ENCODE results near the gene NUMA1.

NUMA1 gene, protein sequence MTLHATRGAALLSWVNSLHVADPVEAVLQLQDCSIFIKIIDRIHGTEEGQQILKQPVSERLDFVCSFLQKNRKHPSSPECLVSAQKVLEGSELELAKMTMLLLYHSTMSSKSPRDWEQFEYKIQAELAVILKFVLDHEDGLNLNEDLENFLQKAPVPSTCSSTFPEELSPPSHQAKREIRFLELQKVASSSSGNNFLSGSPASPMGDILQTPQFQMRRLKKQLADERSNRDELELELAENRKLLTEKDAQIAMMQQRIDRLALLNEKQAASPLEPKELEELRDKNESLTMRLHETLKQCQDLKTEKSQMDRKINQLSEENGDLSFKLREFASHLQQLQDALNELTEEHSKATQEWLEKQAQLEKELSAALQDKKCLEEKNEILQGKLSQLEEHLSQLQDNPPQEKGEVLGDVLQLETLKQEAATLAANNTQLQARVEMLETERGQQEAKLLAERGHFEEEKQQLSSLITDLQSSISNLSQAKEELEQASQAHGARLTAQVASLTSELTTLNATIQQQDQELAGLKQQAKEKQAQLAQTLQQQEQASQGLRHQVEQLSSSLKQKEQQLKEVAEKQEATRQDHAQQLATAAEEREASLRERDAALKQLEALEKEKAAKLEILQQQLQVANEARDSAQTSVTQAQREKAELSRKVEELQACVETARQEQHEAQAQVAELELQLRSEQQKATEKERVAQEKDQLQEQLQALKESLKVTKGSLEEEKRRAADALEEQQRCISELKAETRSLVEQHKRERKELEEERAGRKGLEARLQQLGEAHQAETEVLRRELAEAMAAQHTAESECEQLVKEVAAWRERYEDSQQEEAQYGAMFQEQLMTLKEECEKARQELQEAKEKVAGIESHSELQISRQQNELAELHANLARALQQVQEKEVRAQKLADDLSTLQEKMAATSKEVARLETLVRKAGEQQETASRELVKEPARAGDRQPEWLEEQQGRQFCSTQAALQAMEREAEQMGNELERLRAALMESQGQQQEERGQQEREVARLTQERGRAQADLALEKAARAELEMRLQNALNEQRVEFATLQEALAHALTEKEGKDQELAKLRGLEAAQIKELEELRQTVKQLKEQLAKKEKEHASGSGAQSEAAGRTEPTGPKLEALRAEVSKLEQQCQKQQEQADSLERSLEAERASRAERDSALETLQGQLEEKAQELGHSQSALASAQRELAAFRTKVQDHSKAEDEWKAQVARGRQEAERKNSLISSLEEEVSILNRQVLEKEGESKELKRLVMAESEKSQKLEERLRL (N-terminal part only)

DNA sequence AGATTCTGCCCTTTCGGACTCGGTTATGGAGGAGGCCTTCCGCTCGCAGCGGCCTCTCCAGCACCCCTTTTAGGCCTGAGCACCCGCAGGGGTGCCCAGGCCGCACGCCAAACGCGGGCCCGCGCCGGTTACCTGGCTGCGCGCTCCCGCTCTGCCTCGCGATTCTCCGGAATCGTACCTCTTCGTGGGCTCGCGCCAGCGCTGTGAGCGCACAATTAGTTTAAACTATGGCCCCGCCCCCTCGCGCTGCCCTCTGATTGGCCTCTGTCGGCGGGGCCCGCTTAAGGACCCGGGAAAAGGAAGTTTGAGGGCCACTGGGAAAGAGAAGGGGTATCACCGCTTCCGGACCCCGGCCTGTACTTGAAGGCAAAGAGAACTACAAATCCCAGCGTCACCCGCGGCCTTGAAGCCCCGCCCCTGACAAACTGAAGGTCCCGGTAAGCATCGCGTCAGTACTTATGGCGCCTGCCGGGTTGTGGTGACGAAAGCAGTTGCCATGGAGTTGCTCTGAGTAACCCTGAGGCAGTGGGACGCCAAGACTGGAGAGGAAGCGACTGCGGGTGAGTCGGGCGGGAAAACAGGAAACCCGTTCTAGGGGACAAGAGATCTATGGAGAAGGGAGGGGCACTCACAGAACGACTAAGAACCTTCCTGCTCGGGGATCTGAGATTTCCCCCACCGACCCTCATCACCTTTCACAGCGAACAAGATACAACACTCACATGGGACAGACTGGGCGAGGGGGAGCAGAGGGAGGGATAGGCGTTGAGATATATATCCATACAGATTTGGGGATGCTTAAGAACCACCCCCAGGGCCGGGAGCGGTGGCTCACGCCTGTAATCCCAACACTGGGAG, at the start of gene NUMA1, which contains the start of gene LRRC51:
Gene NUMA1 (minus strand): TSS at position 217 of the 858 bp plus-strand sequence. CDS start 44,599 bp downstream, outside the sequence.
Gene LRRC51 (plus strand): TSS at position 525 of the 858 bp plus-strand sequence. CDS start 8,234 bp downstream, outside the sequence.
- peak; percentile 80 for DNase-seq (ENCODE audit: low spot score)

DNA sequence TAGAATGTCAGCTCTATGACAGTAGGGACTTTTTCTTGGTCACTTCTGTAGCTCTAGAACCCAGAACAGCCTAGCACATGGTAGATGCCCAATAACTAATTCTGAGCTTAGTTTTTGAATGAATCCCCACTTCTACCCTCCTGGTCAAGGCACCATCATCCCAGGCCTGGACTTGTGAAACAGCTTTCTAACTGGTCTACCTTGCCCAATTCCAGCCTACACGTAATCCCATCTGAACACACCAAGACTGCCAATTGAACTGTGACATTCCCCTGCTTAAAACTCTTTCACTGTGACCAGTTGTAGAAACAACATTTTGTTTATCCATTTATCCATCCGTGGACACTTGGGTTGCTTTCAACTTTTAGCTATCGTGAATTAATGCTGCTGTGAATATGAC, 49.0 kb upstream of the NUMA1 start:
- no peak for DNase-seq (ENCODE audit: low spot score)

DNA sequence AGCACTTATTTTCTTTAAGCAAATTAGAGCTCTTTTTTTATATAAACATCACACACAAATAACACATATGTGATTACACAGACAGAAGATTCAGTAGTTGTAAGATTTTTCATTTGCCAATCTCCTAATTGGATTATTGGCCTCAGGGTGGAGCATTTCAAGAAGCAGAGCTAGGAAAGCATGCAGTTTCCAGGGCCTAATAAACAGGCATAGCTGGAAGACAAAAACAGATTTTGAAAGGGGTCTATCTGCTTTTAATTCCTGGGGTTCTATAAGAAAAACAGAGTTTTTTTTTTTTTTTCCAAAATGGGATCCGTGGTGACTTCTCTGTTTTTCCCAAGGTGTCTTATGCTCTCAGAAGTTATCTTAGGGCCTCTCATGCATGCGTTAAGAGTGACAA, 47.6 kb upstream of the NUMA1 start:
- DNase-seq (ENCODE audit: low spot score) = no peak

DNA sequence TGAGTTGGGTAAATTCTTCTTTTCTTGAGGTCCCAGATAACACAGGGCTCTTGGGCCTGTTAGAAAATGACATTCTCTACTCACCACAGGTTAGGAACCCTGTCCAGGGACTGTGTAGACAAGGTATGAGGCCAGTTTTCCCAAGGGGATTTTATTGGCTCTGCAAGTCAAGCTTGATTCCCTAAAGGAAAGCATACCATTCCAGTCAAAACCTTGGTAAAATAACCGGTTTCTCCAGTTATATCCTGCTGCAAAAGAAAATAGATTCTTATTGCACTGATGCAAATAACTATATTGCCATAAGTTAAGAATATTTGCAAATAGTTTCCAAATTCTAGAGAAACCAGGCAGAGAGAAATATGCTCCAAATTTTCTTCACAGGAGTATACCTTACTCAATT, 45.6 kb upstream of the NUMA1 start:
- DNase-seq (ENCODE audit: low spot score) = no peak

DNA sequence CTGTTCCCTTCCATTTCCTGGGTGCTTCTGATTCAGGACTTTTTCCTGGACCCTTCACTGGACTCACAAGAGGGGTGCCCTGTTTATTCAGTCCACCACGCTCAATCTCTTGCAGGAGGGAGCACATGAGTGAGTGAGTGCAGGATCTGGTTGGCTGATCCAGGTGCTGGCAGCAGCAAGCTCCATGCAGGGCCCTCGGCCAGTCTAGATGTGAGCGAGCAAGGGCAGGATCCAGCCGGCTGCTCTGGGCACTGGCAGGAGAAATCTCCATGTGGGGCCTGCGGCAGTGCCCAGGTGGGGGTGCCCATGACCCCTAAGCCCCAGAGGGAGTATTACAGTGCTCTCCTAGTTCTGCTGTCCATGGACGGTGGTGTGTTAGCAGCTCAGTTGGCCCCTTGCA, 43.7 kb upstream of the NUMA1 start:
- no peak for DNase-seq (ENCODE audit: low spot score)

DNA sequence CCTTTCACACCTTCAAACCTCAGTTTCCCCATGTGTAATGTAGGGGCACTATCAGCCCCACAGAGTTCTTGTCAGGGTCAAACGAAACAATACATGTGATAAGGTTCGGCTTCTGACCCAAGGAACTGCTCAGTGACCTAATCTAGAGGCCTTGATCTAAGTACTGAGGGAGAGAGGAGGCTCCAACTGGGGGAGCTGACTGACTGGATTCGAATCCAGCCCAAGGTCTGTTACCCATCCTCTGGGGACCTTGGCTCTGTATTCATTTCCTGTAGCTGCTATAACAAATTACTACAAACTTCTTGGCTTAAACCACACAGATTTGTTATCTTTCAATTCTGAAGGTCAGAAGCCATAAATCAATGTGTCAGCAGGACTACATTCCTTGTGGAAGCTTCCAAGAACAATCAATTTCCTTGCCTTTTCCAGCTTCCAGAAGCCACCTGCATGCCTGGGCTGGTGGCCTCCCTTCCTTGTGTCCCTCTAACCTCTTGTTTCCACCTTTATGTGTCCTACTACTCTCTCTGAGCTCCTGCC, 42.8 kb upstream of the NUMA1 start:
- DNase-seq (ENCODE audit: low spot score) = no peak

DNA sequence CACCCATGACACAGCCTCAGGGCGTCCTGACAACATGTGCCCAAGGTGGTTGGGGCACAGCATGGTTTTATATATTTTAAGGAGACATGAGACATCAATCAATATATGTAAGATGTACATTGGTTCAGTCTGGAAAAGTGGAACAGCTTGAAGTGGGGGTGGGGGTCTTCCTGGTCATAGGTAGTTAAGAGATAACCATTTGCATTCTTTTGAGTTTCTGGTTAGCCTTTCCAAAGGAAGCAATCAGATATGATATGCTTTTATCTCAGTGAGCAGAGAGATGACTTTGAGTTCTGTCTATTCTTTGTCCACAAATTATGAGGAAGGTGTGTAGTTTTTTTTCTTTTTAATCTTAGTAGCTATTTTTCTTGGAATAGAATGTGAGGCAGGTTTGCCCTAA, 42.3 kb upstream of the NUMA1 start:
- DNase-seq (ENCODE audit: low spot score) = no peak

DNA sequence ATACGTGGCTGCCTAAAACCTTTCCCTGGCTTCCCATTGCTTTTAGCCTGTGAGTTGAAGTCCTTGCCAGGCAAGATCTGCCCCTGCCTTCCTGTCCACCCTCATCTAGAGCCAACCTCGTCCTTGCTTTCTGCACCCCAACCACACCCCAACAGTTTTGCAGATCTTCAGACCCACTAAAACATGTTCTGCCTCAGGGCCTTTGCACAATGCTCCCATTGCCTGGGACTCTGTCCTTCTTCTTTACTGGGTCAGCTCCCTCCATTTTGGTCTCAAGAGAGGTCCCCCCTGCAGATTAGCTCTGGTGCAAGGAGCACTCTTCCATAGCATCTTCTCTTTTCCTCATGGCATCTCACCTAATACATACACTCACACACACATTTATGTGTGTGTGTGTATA, 40.6 kb upstream of the NUMA1 start:
- no peak for DNase-seq (ENCODE audit: low spot score)

DNA sequence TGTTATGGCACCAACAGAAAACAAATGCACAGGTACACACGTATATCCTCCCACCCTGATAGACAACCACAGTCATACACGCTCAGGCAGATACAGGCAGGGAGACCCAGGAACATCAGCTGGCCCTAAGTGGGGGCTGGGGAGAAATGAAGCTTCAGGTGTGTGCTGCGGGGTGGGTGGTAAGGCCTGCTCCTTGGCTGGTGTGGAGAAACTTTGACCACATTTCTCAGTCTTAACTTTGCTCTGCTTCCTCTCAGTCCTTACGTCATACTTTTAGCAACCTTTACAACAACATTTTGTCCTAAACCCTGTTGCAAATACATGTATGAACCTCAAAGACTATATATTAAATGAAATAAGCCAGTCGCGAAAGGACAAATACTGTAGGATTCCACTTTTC, 38.9 kb upstream of the NUMA1 start:
- no peak for DNase-seq (ENCODE audit: low spot score)

DNA sequence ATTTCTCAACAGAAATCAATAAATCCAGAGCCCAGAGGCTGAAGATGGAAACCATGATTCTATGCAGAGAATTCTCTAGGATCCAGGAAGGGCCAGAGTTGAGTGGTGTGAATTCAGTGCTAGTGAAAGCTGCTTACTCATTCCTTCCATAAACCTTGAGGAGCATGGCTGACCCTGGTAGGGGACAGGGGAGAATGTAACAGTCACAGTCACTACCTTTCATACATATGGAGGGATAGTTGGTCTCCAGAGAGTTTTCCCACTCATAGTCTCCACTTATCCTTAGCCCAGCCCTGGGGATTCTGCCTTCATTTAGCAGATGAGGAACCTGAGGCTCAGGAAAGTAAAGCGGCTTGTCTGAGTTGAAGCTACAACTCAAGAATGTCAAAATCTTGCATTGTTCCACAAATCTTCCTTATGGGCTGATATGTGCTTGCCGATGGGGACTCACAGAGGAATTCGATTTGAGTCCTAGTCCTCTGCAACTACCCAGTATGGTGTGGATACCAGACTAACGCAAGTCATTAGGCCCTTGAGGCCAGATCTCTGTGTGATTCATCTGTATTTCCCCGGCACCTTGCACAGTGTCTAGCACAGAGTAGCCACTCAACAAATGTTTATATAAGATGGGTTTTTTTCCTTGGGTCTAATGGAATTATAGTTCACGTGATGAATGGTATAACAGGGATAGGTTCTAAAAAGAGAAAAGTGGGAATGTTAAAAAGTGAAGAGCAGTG, 35.8 kb upstream of the NUMA1 start:
- no peak for DNase-seq (ENCODE audit: low spot score)

DNA sequence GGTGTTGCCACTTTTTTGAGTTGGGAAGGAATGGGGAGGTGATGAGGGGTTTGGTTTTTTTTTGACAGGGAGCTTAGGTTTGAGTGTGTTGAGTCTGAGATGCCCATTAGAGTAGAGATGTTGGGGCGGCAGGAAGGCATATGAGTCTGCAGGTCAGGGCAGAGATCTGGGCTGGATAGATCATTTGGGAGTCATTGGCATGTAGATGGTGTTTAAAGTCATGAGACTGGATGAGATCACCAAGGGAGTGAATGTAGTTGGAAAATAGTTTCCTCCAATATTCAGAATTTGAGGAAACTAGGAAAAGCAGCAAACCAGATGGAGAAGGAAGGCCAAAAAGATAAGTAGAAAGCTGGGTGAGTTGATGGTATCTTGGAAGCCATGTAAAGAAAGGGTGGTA, 34.2 kb upstream of the NUMA1 start:
- DNase-seq (ENCODE audit: low spot score) = no peak

DNA sequence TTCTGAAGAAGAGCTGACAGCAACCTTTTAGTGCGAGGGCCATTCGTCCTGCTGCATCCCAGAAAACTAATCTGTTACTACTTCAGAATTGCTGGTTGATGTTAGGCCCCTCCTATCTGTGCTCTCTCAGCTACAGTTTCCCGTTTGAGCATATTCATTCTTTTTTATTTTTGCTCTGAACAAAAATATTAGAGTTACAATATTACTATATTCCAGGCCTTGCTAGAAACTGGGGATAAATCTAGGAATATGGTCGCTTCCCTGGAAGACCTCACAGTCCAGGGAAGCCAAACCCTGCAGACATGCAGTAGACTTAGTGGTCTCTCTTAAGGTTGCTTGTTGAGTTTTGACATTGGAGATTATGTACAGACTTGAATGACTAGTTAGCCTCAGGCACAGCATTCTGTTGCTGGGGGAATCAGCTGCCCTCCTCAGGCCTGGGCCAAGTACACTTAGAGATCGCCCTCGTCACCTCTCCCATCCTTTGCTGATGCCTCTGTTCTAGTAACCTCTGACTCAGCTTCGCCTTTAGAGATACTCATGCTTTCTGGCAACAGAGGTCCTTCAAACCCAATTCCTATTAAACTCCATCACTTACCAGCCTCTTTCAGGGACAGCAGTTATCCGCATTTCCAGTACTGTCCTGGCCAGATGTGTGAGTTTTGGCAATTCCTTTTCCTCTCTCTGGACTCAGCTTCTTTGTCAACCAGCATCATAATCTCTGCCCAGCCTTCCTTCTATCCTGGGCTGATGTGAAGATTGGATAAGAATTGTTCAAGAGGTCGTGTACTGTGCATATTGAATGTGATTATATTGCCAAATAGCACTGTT, 32.9 kb upstream of the NUMA1 start:
- no peak for DNase-seq (ENCODE audit: low spot score)

DNA sequence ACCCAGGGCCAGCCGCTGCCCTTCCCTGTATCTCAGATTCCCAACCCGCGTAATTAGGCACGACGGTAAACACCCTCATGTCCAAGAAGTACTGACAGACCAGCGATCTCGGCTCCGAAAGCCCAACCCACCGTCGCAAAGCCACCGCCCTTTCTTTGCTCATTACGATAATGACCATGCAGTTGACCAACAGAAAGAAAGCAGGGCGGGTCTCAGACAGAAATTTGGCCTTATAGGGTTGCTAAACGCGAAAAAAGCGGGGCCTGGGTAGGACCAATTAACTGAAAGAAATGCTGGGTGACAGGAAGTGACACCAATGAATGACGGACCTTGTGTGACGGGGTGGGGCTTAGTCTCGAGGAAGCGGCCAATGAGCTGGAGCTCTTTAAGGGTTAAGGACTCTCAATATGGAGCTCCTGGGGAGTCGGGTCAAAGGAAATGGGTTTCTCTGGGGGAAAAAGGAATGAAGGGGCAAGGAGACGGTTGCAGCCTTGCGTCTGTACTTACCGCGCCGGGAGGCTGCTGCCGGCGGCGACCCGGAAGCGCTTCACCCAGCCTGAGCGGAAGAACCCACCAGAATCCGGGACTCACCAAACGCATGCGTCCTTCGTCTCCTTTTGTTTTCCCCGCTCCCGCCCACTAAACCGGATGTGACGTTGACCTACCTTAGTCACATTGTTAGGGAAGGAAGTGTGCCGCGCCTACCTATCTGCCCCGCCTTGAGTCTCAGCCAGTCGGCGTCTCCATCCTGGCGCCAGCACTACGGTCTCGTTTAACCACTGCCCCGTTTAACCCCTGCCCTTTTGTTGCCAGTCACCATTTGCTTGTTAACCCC, 32.0 kb upstream of the NUMA1 start, which contains the start of gene ANAPC15:
Gene ANAPC15 (minus strand): TSS at position 553 of the 835 bp plus-strand sequence. CDS start 1,419 bp downstream, outside the sequence.
- peak; percentile 71 for DNase-seq (ENCODE audit: low spot score)

DNA sequence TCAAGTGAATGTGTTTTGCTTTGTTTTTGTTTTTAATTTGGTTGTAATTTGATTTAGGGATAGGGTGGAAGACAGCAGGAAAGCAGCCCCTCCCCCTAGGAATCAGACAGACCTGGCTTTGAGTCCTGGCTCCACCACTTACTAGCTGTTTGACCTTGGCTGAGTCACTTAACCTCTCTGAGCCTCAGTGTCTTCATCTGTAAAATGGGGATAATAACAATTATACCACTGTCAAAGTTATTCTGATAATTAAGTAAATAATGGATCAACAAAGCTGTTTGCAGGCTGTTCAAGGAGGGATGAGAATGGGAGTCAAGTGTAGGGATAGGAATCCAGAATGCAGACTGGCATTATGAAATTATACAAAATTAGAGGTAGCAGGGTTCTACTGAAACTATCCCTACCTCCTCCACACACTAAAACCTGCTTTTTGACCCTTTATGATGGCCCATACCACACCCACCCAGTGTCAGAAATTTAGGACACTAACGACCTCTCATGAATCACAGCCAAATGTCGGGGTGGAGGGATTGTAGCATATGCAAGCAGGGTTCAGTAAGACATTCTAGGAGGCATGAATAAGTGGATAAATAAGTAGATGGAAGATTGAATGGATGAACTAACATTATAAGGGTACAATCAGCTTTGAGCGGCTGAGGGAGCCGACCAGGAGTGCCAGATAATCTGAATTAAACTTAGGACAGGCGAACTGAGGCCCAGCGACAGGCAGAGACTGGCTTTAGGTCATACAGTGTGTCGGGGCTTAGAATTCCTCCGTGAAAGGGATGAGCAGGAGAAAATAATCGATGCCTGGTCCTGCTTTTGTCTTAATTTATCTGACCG, 31.2 kb upstream of the NUMA1 start:
- no peak for DNase-seq (ENCODE audit: low spot score)

DNA sequence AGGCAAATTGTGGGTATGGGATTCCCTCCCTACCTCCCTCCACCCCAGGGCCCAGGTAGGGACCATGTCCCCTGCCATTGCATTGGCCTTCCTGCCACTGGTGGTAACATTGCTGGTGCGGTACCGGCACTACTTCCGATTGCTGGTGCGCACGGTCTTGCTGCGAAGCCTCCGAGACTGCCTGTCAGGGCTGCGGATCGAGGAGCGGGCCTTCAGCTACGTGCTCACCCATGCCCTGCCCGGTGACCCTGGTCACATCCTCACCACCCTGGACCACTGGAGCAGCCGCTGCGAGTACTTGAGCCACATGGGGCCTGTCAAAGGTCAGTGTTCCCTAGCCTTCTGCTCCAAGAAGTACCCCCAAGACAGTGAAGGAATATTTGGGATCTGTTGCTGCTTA, 25.5 kb upstream of the NUMA1 start, which contains the start of gene TOMT:
Gene TOMT (plus strand): TSS at position 37 of the 400 bp plus-strand sequence. CDS start 28 bp downstream, at position 65.
- DNase-seq (ENCODE audit: low spot score) = no peak

DNA sequence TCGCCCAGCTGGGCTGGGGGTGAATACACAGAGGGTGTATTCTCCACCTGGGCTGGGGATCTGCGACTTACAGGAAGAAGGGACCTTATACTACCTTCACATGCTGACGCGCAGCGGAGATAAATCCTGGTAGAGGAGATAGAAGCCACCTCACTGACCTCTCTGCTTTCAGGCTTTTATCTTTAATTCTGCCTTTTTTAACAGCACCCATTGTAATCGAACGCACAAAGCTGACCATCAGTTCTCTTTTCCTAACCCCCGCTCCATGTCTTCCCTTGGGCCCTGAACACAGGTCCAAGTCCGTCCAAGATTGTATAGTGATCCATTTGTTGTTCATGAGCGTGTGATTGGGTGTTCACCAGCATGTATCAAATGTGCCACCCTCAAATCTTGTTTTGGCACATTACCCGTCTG, 23.4 kb upstream of the NUMA1 start:
- DNase-seq (ENCODE audit: low spot score) = no peak

Data from HuH-7 (cell line).